CD14-positive monocyte (primary cell): Measurements from ENCODE around the gene MRPL41. TPM values are rescaled to one million over a fixed set of nuclear protein-coding genes. Genes with fewer than 3 reads are reported as not detected.

Experiments
- DNase-seq, 3 donors: peaks; one replicate each; pipeline ENCODE4 v3.0.0-alpha.2; 2011 to 2022
- H2AFZ ChIP-seq: 2 replicates; pipeline ENCODE4 v1.6.0; 2012; ENCODE audit warnings: mild to moderate bottlenecking, low read depth, low read length, inconsistent platforms; ENCODE audit not compliant: insufficient read depth, poor library complexity, severe bottlenecking
- H3K27ac ChIP-seq, 2 donors: 1 replicate in 1 of 2; 2 replicates in 1 of 2; pipeline ENCODE4 v1.5.1; 2012 to 2013; ENCODE audit warnings: low read length in 2 of 2, control low read depth in 1 of 2, inconsistent platforms in 1 of 2, low read depth in 1 of 2, mild to moderate bottlenecking in 1 of 2
- H3K27me3 ChIP-seq, 2 donors: one replicate each; pipeline versions ENCODE4 v1.6.0 to v1.6.1; 2011 to 2013; ENCODE audit warnings: low read length in 2 of 2; ENCODE audit not compliant: control insufficient read depth in 2 of 2, insufficient read depth in 2 of 2
- H3K36me3 ChIP-seq, 2 donors: replicated peaks in 1 of 2; 1 replicate in 1 of 2; 2 replicates in 1 of 2; pipeline versions ENCODE4 v1.5.1 to v1.6.1; 2012 to 2013; ENCODE audit warnings: low read length in 2 of 2, control low read depth in 1 of 2, inconsistent platforms in 1 of 2, mild to moderate bottlenecking in 1 of 2; ENCODE audit not compliant: insufficient read depth in 2 of 2, control insufficient read depth in 1 of 2
- H3K4me1 ChIP-seq, 2 donors: 1 replicate in 1 of 2; 2 replicates in 1 of 2; pipeline versions ENCODE4 v1.5.1 to v1.6.1; 2012 to 2013; ENCODE audit warnings: low read length in 2 of 2, control low read depth in 1 of 2, inconsistent platforms in 1 of 2, mild to moderate bottlenecking in 1 of 2, moderate library complexity in 1 of 2; ENCODE audit not compliant: insufficient read depth in 2 of 2, control insufficient read depth in 1 of 2
- H3K4me2 ChIP-seq: replicated peaks from 2 replicates; pipeline ENCODE3; 2012; ENCODE audit warnings: low read length, moderate library complexity, mild to moderate bottlenecking; ENCODE audit not compliant: poor library complexity, severe bottlenecking; ENCODE audit errors: extremely low read depth
- H3K4me3 ChIP-seq, 3 experiments: fragments of 200-600 bp in 1 of 3; sonication (generic) in 1 of 3; replicated peaks in 1 of 3; 1 replicate in 2 of 3; 2 replicates in 1 of 3; pipeline ENCODE4 v1.5.1; 2011 to 2013; ENCODE audit warnings: low read length in 3 of 3, mild to moderate bottlenecking in 3 of 3, control low read depth in 2 of 3, low read depth in 2 of 3, inconsistent platforms in 1 of 3, moderate library complexity in 1 of 3
- H3K79me2 ChIP-seq: 2 replicates; pipeline ENCODE4 v1.6.0; 2012; ENCODE audit warnings: mild to moderate bottlenecking, control low read depth, inconsistent platforms, low read length, moderate library complexity; ENCODE audit not compliant: insufficient read depth
- H3K9ac ChIP-seq: 2 replicates; pipeline ENCODE4 v1.6.0; 2017; ENCODE audit warnings: low read length, mild to moderate bottlenecking; ENCODE audit not compliant: insufficient read depth, poor library complexity, severe bottlenecking
- H3K9me3 ChIP-seq, 2 donors: replicated peaks in 1 of 2; 1 replicate in 1 of 2; 2 replicates in 1 of 2; pipeline versions ENCODE4 v1.5.1 to v1.6.1; 2012 to 2013; ENCODE audit warnings: low read length in 2 of 2, control low read depth in 1 of 2; ENCODE audit not compliant: control insufficient read depth in 1 of 2, insufficient read depth in 1 of 2
- H4K20me1 ChIP-seq: 2 replicates; pipeline ENCODE4 v1.6.0; 2012; ENCODE audit warnings: mild to moderate bottlenecking, low read length, control low read depth, moderate library complexity; ENCODE audit not compliant: insufficient read depth
- H3K27ac Mint-ChIP-seq, 7 donors: one replicate each; pipeline ENCODE4 v1.8.0; 2020; ENCODE audit warnings: mild to moderate bottlenecking in 7 of 7, mixed read lengths in 7 of 7, moderate library complexity in 6 of 7, inconsistent platforms in 2 of 7
- H3K27me3 Mint-ChIP-seq, 3 donors: one replicate each; pipeline ENCODE4 v1.8.0; 2021 to 2022; ENCODE audit warnings: low read depth in 3 of 3, mild to moderate bottlenecking in 3 of 3, mixed read lengths in 3 of 3, moderate library complexity in 3 of 3, inconsistent platforms in 1 of 3
- H3K36me3 Mint-ChIP-seq, 2 donors: one replicate each; pipeline ENCODE4 v1.8.0; 2020; ENCODE audit warnings: mixed read lengths in 2 of 2, inconsistent platforms in 1 of 2, mild to moderate bottlenecking in 1 of 2
- H3K4me1 Mint-ChIP-seq: one replicate; pipeline ENCODE4 v1.8.0; 2020; ENCODE audit warnings: mild to moderate bottlenecking, mixed read lengths
- H3K4me3 Mint-ChIP-seq, 2 donors: one replicate each; pipeline ENCODE4 v1.8.0; 2020; ENCODE audit warnings: mild to moderate bottlenecking in 2 of 2, mixed read lengths in 2 of 2, moderate library complexity in 1 of 2
- H3K9me3 Mint-ChIP-seq, 7 donors: one replicate each; pipeline ENCODE4 v1.8.0; 2020 to 2022; ENCODE audit warnings: mixed read lengths in 7 of 7, mild to moderate bottlenecking in 6 of 7, moderate library complexity in 6 of 7, inconsistent platforms in 2 of 7
- CTCF ChIP-seq: fragments of 200-600 bp; IDR thresholded peaks from one replicate; pipeline ENCODE4 v1.8.0; 2022; ENCODE audit warnings: antibody characterized with exemption, mild to moderate bottlenecking
- WGBS: methylation state at CpG from one replicate; pipeline ENCODE4 v1.1.5; 2013; ENCODE audit warnings: missing lambda C conversion rate; ENCODE audit not compliant: insufficient coverage; 5-methylcytosine and 5-hydroxymethylcytosine counted together
- intact Hi-C, 2 donors: fragments of 100-400 bp; cut with micrococcal nuclease; formaldehyde crosslinking; loops; one replicate each; pipeline versions ENCODE4 v1.15.0 to v1.15.1; 2023
- polyA plus RNA-seq, 3 donors: library from polyadenylated mRNA; depleted of rRNA in 1 of 3; unstranded in 2 of 3; stranded (reverse) in 1 of 3; fragments of 300-500 nt in 2 of 3; fragments of >200 nt in 1 of 3; fragmentation: Illumina TruSeq in 2 of 3; gene quantifications; 1 replicate in 2 of 3; 2 replicates in 1 of 3; pipeline ENCODE4 v1.2.3, GENCODE V29; 2012 to 2021

The MRPL41 gene
- polyA plus RNA-seq, 3 donors = 17.3 to 49.4 (median 33.2) TPM

GRCh38 chr9:137554349-137554748, 2.7 kb downstream of the MRPL41 start:
- Histone ChIP-seq H3K4me1 (peaks cover 16 to 24% of the 10 kb centered on the region in 2 donors), H3K9ac (no peak overlapping the region), H2AFZ (no peak overlapping the region), H3K27me3 (no peaks in the 10 kb centered on the region), H3K36me3 (peaks cover 32 to 39% of the 10 kb centered on the region in 2 donors), H3K4me2 (no peak overlapping the region), H3K79me2 (peaks cover 7% of the 10 kb centered on the region), H3K27ac (no peak overlapping the region), H4K20me1 (peaks cover 11% of the 10 kb centered on the region), H3K4me3 (no peak overlapping the region), H3K9me3 (no peaks in the 10 kb centered on the region)
- no peak for TF ChIP-seq CTCF
- Mint-ChIP-seq H3K4me1 (peaks cover 13% of the 10 kb centered on the region), H3K9me3 (peaks cover 0 to 1% (median 0%) of the 10 kb centered on the region in 7 donors), H3K27ac (no peak overlapping the region), H3K27me3 (peaks cover 0 to 1% (median 0%) of the 10 kb centered on the region in 3 donors), H3K36me3 (peaks cover 26 to 52% of the 10 kb centered on the region in 2 donors), H3K4me3 (no peak overlapping the region)
- no CpG with 5 or more reads among the region's 1 CpG for WGBS
- no peak for DNase-seq
- intact Hi-C loops = loop anchor here in 1 of 2 donors (5.0 to 10.0 kb wide), 2 partner anchors 50 to 352 kb away; partner anchors contain the start of genes ARRDC1 and TPRN

GRCh38 chr9:137555179-137555578, 3.5 kb downstream of the MRPL41 start:
- Mint-ChIP-seq H3K27me3 (peaks cover 0 to 1% (median 0%) of the 10 kb centered on the region in 3 donors), H3K4me3 (no peak overlapping the region), H3K36me3 (peaks cover 34 to 61% of the 10 kb centered on the region in 2 donors), H3K9me3 (peaks cover 0 to 5% (median 0%) of the 10 kb centered on the region in 7 donors), H3K27ac (peak overlapping the region in 1 of 7 donors; percentile 18), H3K4me1 (peaks cover 8% of the 10 kb centered on the region)
- Histone ChIP-seq H3K27me3 (no peaks in the 10 kb centered on the region), H3K79me2 (peaks cover 7% of the 10 kb centered on the region), H3K9ac (no peak overlapping the region), H4K20me1 (peaks cover 11% of the 10 kb centered on the region), H3K36me3 (peaks cover 37 to 47% of the 10 kb centered on the region in 2 donors), H3K4me1 (peaks cover 9 to 17% of the 10 kb centered on the region in 2 donors), H3K9me3 (no peaks in the 10 kb centered on the region), H3K27ac (no peak overlapping the region), H2AFZ (no peak overlapping the region), H3K4me3 (no peak overlapping the region), H3K4me2 (no peak overlapping the region)
- no peak for DNase-seq
- 89% methylated on average over 9 of the region's 10 CpGs for WGBS
- intact Hi-C loops = loop anchor here in 1 of 2 donors (10.0 kb wide), 1 partner anchor 50 kb away; the partner anchor contains the start of gene ARRDC1
- TF ChIP-seq CTCF = no peak
